CD4-positive, alpha-beta memory T cell (primary cell): Measurements from ENCODE around the gene JMJD8. TPM values are rescaled to one million over a fixed set of nuclear protein-coding genes. Genes with fewer than 3 reads are reported as not detected.

Experiments
- CTCF ChIA-PET: fragments of 350-600 bp; sonication (Branson Sonifier 250); formaldehyde crosslinking; loops from one replicate; lab custom pipeline; 2021; ENCODE audit warnings: inconsistent platforms; ENCODE audit not compliant: partially characterized antibody; lab: Charles Lee
- POLR2A ChIA-PET: fragments of 350-600 bp; sonication (Branson Sonifier 250); formaldehyde crosslinking; loops from one replicate; lab custom pipeline; 2021; ENCODE audit not compliant: partially characterized antibody; lab: Charles Lee
- DNase-seq, 5 donors: peaks; one replicate each; pipeline versions ENCODE4 v3.0.0 to v3.0.0-alpha.2; 2020 to 2022; ENCODE audit warnings: mixed read lengths in 1 of 5
- H3K27ac ChIP-seq: one replicate; pipeline ENCODE4 v1.7.0; 2013; ENCODE audit warnings: low read depth, low read length
- H3K27me3 ChIP-seq: 2 replicates; pipeline ENCODE4 v1.7.0; 2013; ENCODE audit warnings: mild to moderate bottlenecking, low read length, moderate library complexity; ENCODE audit not compliant: insufficient read depth
- H3K36me3 ChIP-seq: 2 replicates; pipeline ENCODE4 v1.7.0; 2013; ENCODE audit warnings: mild to moderate bottlenecking, low read length, moderate library complexity; ENCODE audit not compliant: insufficient read depth
- H3K4me1 ChIP-seq: 2 replicates; pipeline ENCODE4 v1.7.0; 2013; ENCODE audit warnings: mild to moderate bottlenecking, low read length, moderate library complexity; ENCODE audit not compliant: insufficient read depth
- H3K4me3 ChIP-seq, 2 donors: one replicate each; pipeline ENCODE4 v1.7.0; 2013; ENCODE audit warnings: low read length in 2 of 2, mild to moderate bottlenecking in 1 of 2
- H3K9me3 ChIP-seq, 2 donors: one replicate each; pipeline ENCODE4 v1.7.0; 2013; ENCODE audit warnings: low read length in 2 of 2, control low read depth in 1 of 2; ENCODE audit not compliant: control insufficient read depth in 1 of 2
- H3K27ac Mint-ChIP-seq, 7 donors: one replicate each; pipeline ENCODE4 v1.8.0; 2020 to 2021; ENCODE audit warnings: mixed read lengths in 7 of 7, mild to moderate bottlenecking in 6 of 7, inconsistent platforms in 3 of 7, moderate library complexity in 3 of 7
- H3K27me3 Mint-ChIP-seq, 2 donors: one replicate each; pipeline ENCODE4 v1.8.0; 2020 to 2021; ENCODE audit warnings: mixed read lengths in 2 of 2
- H3K36me3 Mint-ChIP-seq, 2 donors: one replicate each; pipeline ENCODE4 v1.8.0; 2020 to 2021; ENCODE audit warnings: mixed read lengths in 2 of 2, inconsistent platforms in 1 of 2, mild to moderate bottlenecking in 1 of 2
- H3K4me1 Mint-ChIP-seq, 4 donors: one replicate each; pipeline ENCODE4 v1.8.0; 2020 to 2021; ENCODE audit warnings: mixed read lengths in 4 of 4, mild to moderate bottlenecking in 1 of 4
- H3K4me3 Mint-ChIP-seq, 8 donors: one replicate each; pipeline ENCODE4 v1.8.0; 2020 to 2021; ENCODE audit warnings: mixed read lengths in 8 of 8, mild to moderate bottlenecking in 7 of 8, moderate library complexity in 6 of 8, inconsistent platforms in 3 of 8
- H3K9me3 Mint-ChIP-seq, 8 donors: one replicate each; pipeline ENCODE4 v1.8.0; 2020 to 2021; ENCODE audit warnings: mixed read lengths in 8 of 8, mild to moderate bottlenecking in 5 of 8, inconsistent platforms in 3 of 8, moderate library complexity in 1 of 8
- intact Hi-C: fragments of 100-400 bp; cut with micrococcal nuclease; formaldehyde crosslinking; loops from one replicate; pipeline ENCODE4 v1.15.1; 2023
- polyA plus RNA-seq, 2 donors: library from polyadenylated mRNA; unstranded; fragments of 300-500 nt; fragmentation: Illumina TruSeq; gene quantifications; one replicate each; pipeline ENCODE4 v1.2.3, GENCODE V29; 2021
- total RNA-seq, 2 experiments: library from RNA; stranded (reverse); gene quantifications; one replicate each; pipeline ENCODE4 v1.2.3, GENCODE V29; 2021

JMJD8 gene
- total and polyA plus RNA-seq, 4 experiments from 2014 or later, result 43.9 to 60.3 (median 47.0) TPM

- H3K27ac Mint-ChIP-seq, result peak overlapping the region in 3 of 7 donors; percentile 57 to 89 (median 62)
- peaks cover 51% of the 10 kb centered on the region for H3K4me1 ChIP-seq
- peaks cover 12% of the 10 kb centered on the region for H3K36me3 ChIP-seq
- H3K9me3 ChIP-seq, result no peaks in the 10 kb centered on the region
- H3K4me1 Mint-ChIP-seq, result peaks cover 5 to 46% (median 32%) of the 10 kb centered on the region in 4 donors
- DNase-seq, result no peak
- ChIA-PET CTCF (no interaction called here), POLR2A (interaction anchor here (0.7 to 10.2 kb wide), 13 partner anchors 9 to 96 kb away, joined by 3 to 212 read pairs (median 5); partner anchors contain the start of genes CCDC78, MCRIP2, METTL26 and RHOT2)
- peak overlapping the region; percentile 70 for H3K27ac ChIP-seq
- intact Hi-C loops, result no loop called here
- no peaks in the 10 kb centered on the region for H3K27me3 Mint-ChIP-seq
- peaks cover 0 to 1% (median 0%) of the 10 kb centered on the region in 8 donors for H3K9me3 Mint-ChIP-seq
- peak overlapping the region; percentile 71 to 84 (median 78) for H3K4me3 Mint-ChIP-seq
- peak overlapping the region; percentile 14 to 62 for H3K4me3 ChIP-seq
- peaks cover 4 to 19% of the 10 kb centered on the region in 2 donors for H3K36me3 Mint-ChIP-seq
- H3K27me3 ChIP-seq, result no peaks in the 10 kb centered on the region
These were observed 3.5 kb downstream of the JMJD8 start for GRCh38 chr16:680625-680945.

- H3K9me3 Mint-ChIP-seq, result peaks cover 0 to 1% (median 0%) of the 10 kb centered on the region in 8 donors
- H3K9me3 ChIP-seq, result no peaks in the 10 kb centered on the region
- H3K27me3 Mint-ChIP-seq, result no peaks in the 10 kb centered on the region
- H3K27me3 ChIP-seq, result no peaks in the 10 kb centered on the region
- CTCF ChIA-PET, result interaction anchor here (1.6 kb wide), 1 partner anchor 32 kb away, joined by 4 read pairs; no protein-coding TSS in a partner anchor
- H3K27ac ChIP-seq, result peak within 1 kb of the TSS; percentile 70
- peak within 1 kb of the TSS; percentile 48 to 92 (median 90) for H3K27ac Mint-ChIP-seq
- peaks cover 5 to 49% (median 34%) of the 10 kb centered on the region in 4 donors for H3K4me1 Mint-ChIP-seq
- peaks cover 12% of the 10 kb centered on the region for H3K36me3 ChIP-seq
- peak within 1 kb of the TSS; percentile 78 to 87 (median 81) for H3K4me3 Mint-ChIP-seq
- POLR2A ChIA-PET, result interaction anchor here (0.7 to 10.2 kb wide), 14 partner anchors 8 to 96 kb away, joined by 3 to 212 read pairs (median 4); partner anchors contain the start of genes CCDC78, MCRIP2, METTL26 and RHOT2
- peaks cover 49% of the 10 kb centered on the region for H3K4me1 ChIP-seq
- intact Hi-C loops, result loop anchor here (1.0 to 2.0 kb wide), 3 partner anchors 12 to 91 kb away; partner anchors contain the start of genes METTL26 and RHOT2
- peak within 1 kb of the TSS; percentile 14 to 62 for H3K4me3 ChIP-seq
- H3K36me3 Mint-ChIP-seq, result peaks cover 4 to 19% of the 10 kb centered on the region in 2 donors
- peak; percentile 80 to 90 (median 83) for DNase-seq
These were observed 4.1 kb downstream of the JMJD8 start, which contains the start of gene STUB1 for GRCh38 chr16:679814-680624. TSS of gene STUB1 (plus strand) at chr16:680410. CDS start at chr16:680526, 116 bp downstream.

GRCh38 chr16:678858-679813 is 5.0 kb downstream of the JMJD8 start:
- H3K27me3 Mint-ChIP-seq, result no peaks in the 10 kb centered on the region
- Histone ChIP-seq H3K9me3 (no peaks in the 10 kb centered on the region), H3K27me3 (no peaks in the 10 kb centered on the region), H3K4me3 (peak overlapping the region in 1 of 2 donors; percentile 57), H3K27ac (peak overlapping the region; percentile 50), H3K36me3 (peaks cover 12% of the 10 kb centered on the region), H3K4me1 (peaks cover 49% of the 10 kb centered on the region)
- ChIA-PET CTCF (interaction anchor here (1.3 to 1.6 kb wide), 2 partner anchors 11 to 33 kb away, joined by 4 to 5 read pairs; partner anchors contain the start of gene RHOT2), POLR2A (interaction anchor here (1.0 to 10.2 kb wide), 5 partner anchors 11 to 42 kb away, joined by 3 to 212 read pairs (median 14); partner anchors contain the start of genes METTL26, RHOT2, WDR24 and WDR90)
- intact Hi-C loops, result loop anchor here (1.0 to 2.0 kb wide), 3 partner anchors 11 to 90 kb away; partner anchors contain the start of genes METTL26 and RHOT2
- peaks cover 5 to 51% (median 34%) of the 10 kb centered on the region in 4 donors for H3K4me1 Mint-ChIP-seq
- peak overlapping the region; percentile 71 to 82 (median 80) for H3K4me3 Mint-ChIP-seq
- H3K9me3 Mint-ChIP-seq, result peaks cover 0 to 1% (median 0%) of the 10 kb centered on the region in 8 donors
- H3K36me3 Mint-ChIP-seq, result peaks cover 4 to 17% of the 10 kb centered on the region in 2 donors
- DNase-seq, result peak in 3 of 5 donors; percentile 44 to 64 (median 51)
- peak overlapping the region; percentile 65 to 91 (median 81) for H3K27ac Mint-ChIP-seq

- H3K4me1 ChIP-seq, result peaks cover 45% of the 10 kb centered on the region
- Mint-ChIP-seq H3K4me3 (peak overlapping the region in 5 of 8 donors; percentile 76 to 82 (median 80)), H3K27me3 (no peaks in the 10 kb centered on the region), H3K4me1 (peaks cover 5 to 48% (median 33%) of the 10 kb centered on the region in 4 donors), H3K36me3 (peaks cover 4 to 19% of the 10 kb centered on the region in 2 donors), H3K9me3 (peaks cover 0 to 1% (median 0%) of the 10 kb centered on the region in 8 donors), H3K27ac (peak overlapping the region in 1 of 7 donors; percentile 83)
- intact Hi-C loops, result loop anchor here (2.0 kb wide), 2 partner anchors 42 to 90 kb away; partner anchors contain the start of gene METTL26
- H3K4me3 ChIP-seq, result no peak overlapping the region
- no peaks in the 10 kb centered on the region for H3K27me3 ChIP-seq
- H3K27ac ChIP-seq, result no peak overlapping the region
- POLR2A ChIA-PET, result interaction anchor here (1.0 to 10.2 kb wide), 3 partner anchors 11 to 30 kb away, joined by 3 to 212 read pairs (median 89); partner anchors contain the start of genes RHOT2 and WDR24
- no peak for DNase-seq
- H3K9me3 ChIP-seq, result no peaks in the 10 kb centered on the region
- CTCF ChIA-PET, result interaction anchor here (1.3 to 1.6 kb wide), 2 partner anchors 10 to 34 kb away, joined by 4 to 5 read pairs; partner anchors contain the start of gene RHOT2
- peaks cover 12% of the 10 kb centered on the region for H3K36me3 ChIP-seq
These were observed 5.8 kb downstream of the JMJD8 start for GRCh38 chr16:678209-678857.

- Histone ChIP-seq H3K27ac (no peak overlapping the region), H3K4me3 (no peak overlapping the region), H3K4me1 (peaks cover 38% of the 10 kb centered on the region), H3K9me3 (no peaks in the 10 kb centered on the region), H3K36me3 (peaks cover 10% of the 10 kb centered on the region), H3K27me3 (no peaks in the 10 kb centered on the region)
- peaks cover 7 to 43% (median 31%) of the 10 kb centered on the region in 4 donors for H3K4me1 Mint-ChIP-seq
- peak overlapping the region in 4 of 8 donors; percentile 29 to 73 (median 52) for H3K4me3 Mint-ChIP-seq
- H3K27me3 Mint-ChIP-seq, result no peaks in the 10 kb centered on the region
- peak overlapping the region in 1 of 7 donors; percentile 88 for H3K27ac Mint-ChIP-seq
- no peak for DNase-seq
- H3K36me3 Mint-ChIP-seq, result peaks cover 3 to 23% of the 10 kb centered on the region in 2 donors
- ChIA-PET POLR2A (interaction anchor here (0.9 to 10.2 kb wide), 5 partner anchors 10 to 18 kb away, joined by 3 to 212 read pairs (median 22); partner anchors contain the start of genes RHOT2 and WDR24), CTCF (interaction anchor here (1.5 kb wide), 1 partner anchor 12 kb away, joined by 4 read pairs; the partner anchor contains the start of gene WDR24)
- intact Hi-C loops, result loop anchor here (2.0 kb wide), 2 partner anchors 41 to 89 kb away; partner anchors contain the start of gene METTL26
- peaks cover 0 to 1% (median 0%) of the 10 kb centered on the region in 8 donors for H3K9me3 Mint-ChIP-seq
These were observed 6.6 kb downstream of the JMJD8 start for GRCh38 chr16:677316-678190.
